HepG2 (cell line): ENCODE results near the gene UMOD. TPM values are rescaled to one million over a fixed set of nuclear protein-coding genes. Genes with fewer than 3 reads are reported as not detected.

Experiments
- AHDC1 ChIP-seq: sonication (generic); formaldehyde crosslinking; IDR thresholded peaks from 2 replicates; pipeline ENCODE4 v1.5.1; 2020; ENCODE audit warnings: mild to moderate bottlenecking, missing genetic modification reagents, borderline replicate concordance
- DMTF1 ChIP-seq: sonication (generic); formaldehyde crosslinking; IDR thresholded peaks from 2 replicates; pipeline ENCODE4 v1.4.0; 2020; ENCODE audit warnings: mild to moderate bottlenecking, missing genetic modification reagents
- E2F1 ChIP-seq: sonication (generic); formaldehyde crosslinking; IDR thresholded peaks from 2 replicates; pipeline ENCODE4 v1.5.0; 2020; ENCODE audit warnings: missing genetic modification reagents
- GATAD1 ChIP-seq: IDR thresholded peaks from 2 replicates; pipeline ENCODE4 v1.6.1; 2016; ENCODE audit warnings: missing genetic modification reagents, missing compliant biosample characterization
- HNF1B ChIP-seq: sonication (generic); formaldehyde crosslinking; IDR thresholded peaks from 2 replicates; pipeline ENCODE4 v1.5.1; 2020; ENCODE audit warnings: mild to moderate bottlenecking, moderate library complexity, missing genetic modification reagents
- IRX3 ChIP-seq: sonication (generic); formaldehyde crosslinking; IDR thresholded peaks from 2 replicates; pipeline ENCODE4 v1.8.1; 2023; ENCODE audit warnings: mild to moderate bottlenecking, low read depth, missing genetic modification reagents, borderline replicate concordance
- KDM3A ChIP-seq: IDR thresholded peaks from 2 replicates; pipeline ENCODE4 v1.6.1; 2018; ENCODE audit warnings: low read depth, missing compliant biosample characterization
- PITX1 ChIP-seq: sonication (generic); formaldehyde crosslinking; IDR thresholded peaks from 2 replicates; pipeline ENCODE4 v1.5.1; 2020; ENCODE audit warnings: mild to moderate bottlenecking, missing genetic modification reagents
- RXRA ChIP-seq: sonication (generic); formaldehyde crosslinking; IDR thresholded peaks from 2 replicates; pipeline ENCODE4 v1.5.1; 2020; ENCODE audit warnings: missing genetic modification reagents
- SCMH1 ChIP-seq: sonication (generic); formaldehyde crosslinking; IDR thresholded peaks from 2 replicates; pipeline ENCODE4 v1.9.0; 2021; ENCODE audit warnings: missing genetic modification reagents, mild to moderate bottlenecking, borderline replicate concordance
- SMAD3 ChIP-seq: sonication (generic); formaldehyde crosslinking; IDR thresholded peaks from 2 replicates; pipeline ENCODE4 v1.4.0; 2020; ENCODE audit warnings: missing genetic modification reagents
- TERF1 ChIP-seq: sonication (generic); formaldehyde crosslinking; IDR thresholded peaks from 2 replicates; pipeline ENCODE4 v1.8.0; 2022; ENCODE audit warnings: mild to moderate bottlenecking, missing genetic modification reagents, moderate library complexity
- TFDP1 ChIP-seq: IDR thresholded peaks from 2 replicates; pipeline ENCODE4 v1.6.1; 2016; ENCODE audit warnings: missing compliant biosample characterization, missing genetic modification reagents, borderline replicate concordance
- ZFP41 ChIP-seq: sonication (generic); formaldehyde crosslinking; IDR thresholded peaks from 2 replicates; pipeline ENCODE4 v1.4.0; 2020; ENCODE audit warnings: mild to moderate bottlenecking, missing genetic modification reagents, borderline replicate concordance
- ZNF678 ChIP-seq: sonication (generic); formaldehyde crosslinking; IDR thresholded peaks from 2 replicates; pipeline ENCODE4 v1.4.0; 2020; ENCODE audit warnings: mild to moderate bottlenecking, missing genetic modification reagents
- polyA plus RNA-seq, 8 experiments: library from polyadenylated mRNA; depleted of rRNA in 3 of 8; stranded (reverse) in 7 of 8; unstranded in 1 of 8; fragments of >200 nt; fragmentation: Illumina TruSeq in 4 of 8; extraction: Trizol in 4 of 8; gene quantifications; 2 replicates each; pipeline versions ENCODE4 v1.2.1 to v1.2.3, GENCODE V29; 2011 to 2016; ENCODE audit warnings: low read depth in 4 of 8, missing spikeins in 1 of 8, mixed read lengths in 1 of 8; ENCODE audit not compliant: insufficient read depth in 1 of 8
- total RNA-seq, 5 experiments: library from RNA; depleted of rRNA; stranded (reverse); fragments of >200 nt; fragmentation: Illumina TruSeq; extraction: Trizol; gene quantifications; 2 replicates each; pipeline ENCODE4 v1.2.3, GENCODE V29; 2016; ENCODE audit warnings: low read depth in 1 of 5

Gene UMOD
- total and polyA plus RNA-seq, 2 of the 13 experiments (the other 11 are each of a cell fraction or from before 2014, with no cell fraction given) = not detected

GRCh38 chr16:20397468-20398074, 45.1 kb upstream of the UMOD start (continued):
- TF ChIP-seq AHDC1 (CRISPR knock-in tag) = peak; percentile 95
- no peak for TF ChIP-seq IRX3 (CRISPR knock-in tag)
- no peak for TF ChIP-seq SCMH1 (CRISPR knock-in tag)
- peak; percentile 72 for TF ChIP-seq PITX1 (CRISPR knock-in tag)
- peak; percentile 91 for TF ChIP-seq HNF1B (CRISPR knock-in tag)
- no peak for TF ChIP-seq TFDP1 (CRISPR knock-in tag)
- TF ChIP-seq TERF1 (CRISPR knock-in tag) = no peak
- peak; percentile 53 for TF ChIP-seq RXRA
- TF ChIP-seq ZFP41 = 0 out of 2 replicates have a peak, but pooled peaks have one; percentile 23
- TF ChIP-seq DMTF1 (CRISPR knock-in tag) = no peak
- TF ChIP-seq GATAD1 = 0 out of 2 replicates have a peak, but pooled peaks have one; percentile 29
- peak; percentile 33; the same call in 1 of the 2 replicates for TF ChIP-seq KDM3A (CRISPR knock-in tag)
- TF ChIP-seq SMAD3 (CRISPR knock-in tag) = 0 out of 2 replicates have a peak, but pooled peaks have one; percentile 10
- TF ChIP-seq E2F1 (CRISPR knock-in tag) = peak; percentile 36; the same call in 1 of the 2 replicates
- TF ChIP-seq ZNF678 (CRISPR knock-in tag) = no peak
